G401 (cell line): ENCODE measurements around the gene MTR. TPM values are rescaled to one million over a fixed set of nuclear protein-coding genes. Genes with fewer than 3 reads are reported as not detected.
A peak's percentile ranks its signal among the peaks of the same experiment; 100 is the strongest.

Experiments used
- DNase-seq: peaks from one replicate; pipeline ENCODE4 v3.0.0-alpha.2; 2015; ENCODE audit warnings: low spot score
- in situ Hi-C: cut with HindIII; loops from 2 replicates; pipeline ENCODE4 v1.10.0; 2016; ENCODE audit warnings: low sequenced_read_pairs, mixed read lengths
- total RNA-seq: library from RNA; depleted of rRNA; stranded (reverse); fragments of >200 nt; shearing (Covaris generic); gene quantifications from 2 replicates; pipeline ENCODE4 v1.2.3, GENCODE V29; 2014

Gene MTR
- total RNA-seq, 1 experiment from 2014 or later: 10.7 TPM

GRCh38 chr1:236821091-236821627, 26.1 kb downstream of the MTR start:
- DNase-seq: no peak
- in situ Hi-C loops: no loop called here

DNA sequence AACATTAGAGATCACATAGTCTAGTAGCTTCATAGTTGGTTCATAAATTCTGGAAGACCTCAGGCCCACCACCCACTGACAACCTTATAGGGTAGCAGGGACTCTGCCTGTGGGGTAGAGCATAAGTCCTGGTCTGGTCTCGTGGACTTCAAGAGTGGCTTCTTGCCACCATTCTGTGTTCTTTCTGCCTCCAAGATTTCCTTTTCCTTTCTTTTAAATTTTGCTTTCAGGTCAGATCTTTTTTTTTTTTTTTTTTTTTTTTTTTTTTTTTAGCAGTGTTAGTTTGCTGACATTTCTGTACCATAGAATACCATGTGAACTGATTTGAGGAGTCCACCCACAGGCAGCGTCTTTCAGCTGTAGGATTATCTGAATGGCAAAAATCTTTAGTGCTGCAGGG, 28.5 kb downstream of the MTR start:
- in situ Hi-C loops: no loop called here
- no peak for DNase-seq

- DNase-seq: no peak
- in situ Hi-C loops: no loop called here
These were observed 34.0 kb downstream of the MTR start for GRCh38 chr1:236829085-236829484.

- no peak for DNase-seq
- in situ Hi-C loops: no loop called here
These were observed 35.0 kb downstream of the MTR start for GRCh38 chr1:236830116-236830515.

DNA sequence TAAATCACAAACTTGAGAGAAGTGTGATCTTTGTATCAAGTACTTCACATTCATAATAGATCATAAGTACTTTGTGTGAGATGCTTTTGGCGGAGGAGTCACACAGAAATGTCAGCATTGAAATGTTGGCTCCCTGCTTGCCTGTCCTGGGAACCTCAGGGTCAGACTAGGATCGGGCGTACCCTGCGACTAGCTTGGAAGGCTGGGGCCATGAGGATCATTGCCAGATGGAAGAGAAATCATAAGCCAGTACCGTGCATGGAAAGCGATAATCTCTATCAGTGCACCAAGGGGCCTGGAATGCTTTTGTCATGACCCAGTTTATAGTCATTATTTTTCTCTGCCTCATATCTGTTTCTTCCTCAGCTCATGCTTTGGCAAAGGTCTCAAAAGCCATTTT, 35.5 kb downstream of the MTR start:
- DNase-seq: no peak
- in situ Hi-C loops: no loop called here

DNA sequence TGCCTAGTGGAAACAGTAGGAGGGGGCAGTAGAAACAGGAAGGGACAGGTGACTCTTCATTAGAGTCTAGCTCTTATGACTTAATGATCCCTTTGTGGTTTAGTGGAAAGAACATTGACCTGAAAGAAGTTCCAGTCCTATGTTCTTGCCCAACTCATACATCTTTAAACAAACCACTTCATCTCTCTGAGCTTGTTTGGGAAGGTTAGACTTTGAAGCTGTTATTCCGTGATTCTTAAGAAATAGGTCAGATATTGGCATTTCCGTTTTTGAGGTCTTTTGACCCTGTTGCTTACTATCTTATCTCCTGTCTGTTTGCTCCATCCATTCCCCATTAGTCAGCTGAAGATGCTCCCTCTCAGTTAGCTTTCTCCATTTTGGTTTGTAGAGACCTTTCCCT, 38.5 kb downstream of the MTR start:
- DNase-seq: no peak
- in situ Hi-C loops: no loop called here

DNA sequence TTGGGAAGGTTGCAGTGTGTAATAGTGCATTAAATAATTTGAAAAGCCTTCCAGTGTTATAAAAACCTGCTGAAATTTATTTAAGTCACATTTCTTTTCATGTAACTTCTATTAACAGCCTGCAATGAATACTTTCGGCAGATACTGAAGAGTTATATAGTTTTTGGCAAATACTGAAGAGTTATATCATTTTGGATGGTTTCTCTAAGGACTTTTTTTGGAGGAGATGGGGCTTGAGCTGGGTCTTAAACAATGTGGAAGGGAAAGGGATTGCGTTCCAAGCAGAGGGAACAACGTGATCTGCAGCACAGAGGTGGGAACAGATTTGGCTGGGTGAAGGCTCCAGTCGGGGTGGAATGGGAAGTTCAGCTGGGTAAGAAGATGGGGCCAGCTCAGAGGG, 39.8 kb downstream of the MTR start:
- no peak for DNase-seq
- in situ Hi-C loops: no loop called here

DNA sequence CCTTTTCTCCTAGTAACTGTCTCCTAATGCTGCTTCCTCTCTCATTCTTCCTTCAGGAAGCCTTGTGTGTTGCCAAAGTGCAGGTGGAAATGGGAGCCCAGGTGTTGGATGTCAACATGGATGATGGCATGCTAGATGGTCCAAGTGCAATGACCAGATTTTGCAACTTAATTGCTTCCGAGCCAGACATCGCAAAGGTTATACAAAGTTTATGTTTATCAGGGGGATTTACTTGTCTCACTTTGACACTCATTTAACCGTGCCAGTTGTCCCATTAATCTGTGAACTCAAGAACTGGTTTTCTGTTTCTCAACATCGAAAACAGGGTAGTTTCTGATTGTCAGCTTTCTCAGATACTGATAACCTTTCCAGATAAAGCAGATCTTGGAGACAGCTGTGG, 40.4 kb downstream of the MTR start:
- in situ Hi-C loops: no loop called here
- DNase-seq: no peak

DNA sequence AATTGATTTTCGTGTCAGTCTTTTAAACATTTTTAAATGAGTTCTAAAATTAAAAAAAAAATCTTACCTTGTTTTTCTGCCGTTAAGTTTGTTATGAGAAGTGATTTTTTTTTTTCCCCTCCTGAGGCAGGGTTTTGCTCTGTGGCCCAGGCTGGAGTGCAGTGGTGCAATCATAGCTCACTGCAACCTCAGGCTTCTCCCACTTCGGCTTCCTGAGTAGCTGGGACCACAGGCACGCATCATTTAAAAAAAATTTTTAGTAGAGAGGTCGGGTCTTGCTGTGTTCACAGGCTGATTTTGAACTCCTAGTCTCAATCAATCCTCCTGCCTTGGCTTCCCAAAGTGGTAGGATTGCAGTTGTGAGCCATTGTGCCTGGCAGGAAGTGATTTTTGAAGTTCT, 41.1 kb downstream of the MTR start:
- no peak for DNase-seq
- in situ Hi-C loops: no loop called here

DNA sequence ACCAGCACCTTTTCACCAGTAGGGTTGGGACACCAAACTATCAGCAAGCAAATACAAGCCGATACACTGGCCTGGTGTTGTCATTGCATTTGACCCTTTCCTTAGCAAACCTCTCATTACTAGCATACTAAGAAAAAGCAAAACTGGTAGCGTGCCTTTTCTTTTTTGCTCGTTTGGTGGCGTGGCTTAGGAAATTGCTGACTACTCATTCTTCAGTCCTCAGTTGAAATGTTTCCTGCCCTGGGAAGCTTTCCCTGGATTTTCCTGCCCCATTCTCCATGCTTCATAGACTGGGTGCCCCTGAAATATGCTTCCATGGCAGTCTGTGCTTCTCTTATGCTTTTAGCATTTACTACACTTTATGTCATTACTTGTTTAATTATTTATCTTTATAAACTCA, 42.0 kb downstream of the MTR start:
- in situ Hi-C loops: no loop called here
- DNase-seq: no peak

- in situ Hi-C loops: no loop called here
- DNase-seq: no peak
These were observed 42.8 kb downstream of the MTR start for GRCh38 chr1:236837897-236838296.

GRCh38 chr1:236841341-236841740, 46.2 kb downstream of the MTR start:
- DNase-seq: no peak
- in situ Hi-C loops: no loop called here

DNA sequence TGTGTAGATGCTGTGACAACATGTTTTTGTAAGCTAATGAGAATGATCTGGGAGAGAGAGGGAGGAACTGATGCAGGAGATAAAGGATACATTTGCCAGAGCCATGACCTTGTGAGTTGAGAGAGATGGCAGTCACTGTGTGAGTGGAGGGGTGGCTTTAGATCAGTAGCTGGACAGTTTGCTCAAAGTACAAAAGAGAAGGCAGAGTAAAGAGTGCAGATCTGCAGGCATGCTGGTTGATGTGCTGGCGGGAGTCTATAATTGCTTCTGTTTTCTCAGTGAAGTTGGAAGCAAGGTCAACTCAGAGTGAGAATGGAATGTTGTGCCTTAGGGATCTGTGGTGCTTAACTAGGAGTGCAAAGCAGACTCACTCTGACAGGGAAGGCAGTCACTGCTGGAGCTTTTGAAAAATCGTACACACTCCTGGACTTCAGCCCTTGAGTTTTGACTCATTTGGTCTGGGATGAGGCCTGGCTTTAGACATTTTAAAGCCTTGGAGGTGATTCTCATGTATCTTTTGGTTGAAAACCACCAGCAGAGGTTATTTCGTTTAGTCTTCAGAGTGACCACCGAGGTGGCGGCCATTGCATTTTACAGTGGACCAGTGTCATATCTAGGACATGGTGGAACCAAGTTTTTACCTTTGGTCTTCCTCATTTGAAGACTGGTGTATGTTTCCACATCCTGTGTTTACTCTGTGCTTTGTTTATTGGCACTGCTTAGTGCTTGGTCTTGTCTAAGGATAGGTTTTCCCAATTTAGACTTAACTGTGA, 49.6 kb downstream of the MTR start:
- in situ Hi-C loops: no loop called here
- no peak for DNase-seq

DNA sequence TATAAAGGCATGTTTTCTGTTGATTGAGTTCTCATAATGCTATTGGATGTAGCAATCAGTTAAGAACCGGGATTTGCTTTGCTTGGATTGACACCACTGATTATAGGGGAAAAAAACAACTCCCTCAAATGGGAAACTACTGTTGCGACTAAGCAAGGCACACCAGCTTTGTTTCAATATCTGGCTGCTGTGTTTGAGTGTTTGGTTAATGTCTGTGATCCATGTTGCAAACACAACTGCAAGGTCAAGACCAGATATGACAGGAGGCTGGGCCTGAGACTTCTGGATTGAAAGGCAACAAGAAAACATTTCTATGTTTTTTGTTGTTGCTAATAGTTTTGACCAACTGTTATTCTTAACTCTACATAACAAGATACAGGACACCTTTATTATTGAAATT, 50.7 kb downstream of the MTR start:
- DNase-seq: no peak
- in situ Hi-C loops: no loop called here

- in situ Hi-C loops: no loop called here
- DNase-seq: no peak
These were observed 53.3 kb downstream of the MTR start for GRCh38 chr1:236848274-236848923.

- peak; percentile 37 for DNase-seq
- in situ Hi-C loops: no loop called here
These were observed 55.2 kb downstream of the MTR start for GRCh38 chr1:236850077-236850979.

- no peak for DNase-seq
- in situ Hi-C loops: no loop called here
These were observed 56.8 kb downstream of the MTR start for GRCh38 chr1:236851871-236852270.

- in situ Hi-C loops: no loop called here
- no peak for DNase-seq
These were observed 59.0 kb downstream of the MTR start for GRCh38 chr1:236853921-236854604.

- no peak for DNase-seq
- in situ Hi-C loops: no loop called here
These were observed 59.5 kb downstream of the MTR start for GRCh38 chr1:236854605-236854983.
